OCI-LY7 (cell line): ENCODE results near the gene KIF26A. TPM values are rescaled to one million over a fixed set of nuclear protein-coding genes. Genes with fewer than 3 reads are reported as not detected.

Source experiments
- BruUV-seq: library from RNA; stranded (reverse); fragments of 400-500 nt; replicated peaks from 2 replicates; lab custom pipeline; 2021; lab: Mats Ljungman, UMichigan
- CTCF ChIA-PET: fragments of 300-600 bp; sonication (Branson Sonifier 250); formaldehyde crosslinking; loops from one replicate; lab custom pipeline; 2022; ENCODE audit warnings: antibody characterized with exemption; ENCODE audit not compliant: unreplicated experiment; lab: Charles Lee
- POLR2A ChIA-PET: fragments of 300-600 bp; sonication (Branson Sonifier 250); formaldehyde crosslinking; loops from one replicate; lab custom pipeline; 2022; ENCODE audit warnings: antibody characterized with exemption; lab: Charles Lee
- DNase-seq: peaks from one replicate; pipeline ENCODE4 v3.0.0-alpha.2; 2015; ENCODE audit warnings: low spot score
- H2AFZ ChIP-seq: fragments of 200-600 bp; sonication (generic), shearing (Covaris generic); 2 replicates; pipeline ENCODE4 v1.6.1; 2014; ENCODE audit warnings: mild to moderate bottlenecking, antibody characterized with exemption, low read length, moderate library complexity
- H3K27ac ChIP-seq: fragments of 200-600 bp; sonication (generic); 2 replicates; pipeline ENCODE4 v1.5.1; 2014; ENCODE audit warnings: mixed run types, low read depth, mild to moderate bottlenecking, moderate library complexity, low read length, inconsistent platforms; ENCODE audit not compliant: poor library complexity, severe bottlenecking
- H3K36me3 ChIP-seq: fragments of 200-600 bp; sonication (generic); 2 replicates; pipeline ENCODE4 v1.6.1; 2014; ENCODE audit warnings: mild to moderate bottlenecking, antibody characterized with exemption, low read length, moderate library complexity, mixed read lengths; ENCODE audit not compliant: insufficient read depth
- H3K4me1 ChIP-seq: fragments of 200-600 bp; sonication (generic); 2 replicates; pipeline ENCODE4 v1.5.1; 2014; ENCODE audit warnings: mild to moderate bottlenecking, low read length; ENCODE audit not compliant: insufficient read depth, poor library complexity, severe bottlenecking
- H3K4me2 ChIP-seq: fragments of 200-600 bp; sonication (generic); 2 replicates; pipeline ENCODE4 v1.6.1; 2014; ENCODE audit warnings: mild to moderate bottlenecking, low read length
- H3K4me3 ChIP-seq: fragments of 200-600 bp; sonication (generic); 2 replicates; pipeline ENCODE4 v1.5.1; 2014; ENCODE audit warnings: mild to moderate bottlenecking, low read depth, low read length; ENCODE audit not compliant: poor library complexity, severe bottlenecking
- H3K79me2 ChIP-seq: fragments of 200-600 bp; sonication (generic); 2 replicates; pipeline ENCODE4 v1.6.1; 2016; ENCODE audit warnings: low read depth, mild to moderate bottlenecking, low read length, moderate library complexity, mixed read lengths; ENCODE audit not compliant: insufficient read depth
- H3K9me2 ChIP-seq: fragments of 200-600 bp; sonication (generic); 2 replicates; pipeline ENCODE4 v1.6.1; 2016; ENCODE audit warnings: mild to moderate bottlenecking, low read length, mixed read lengths; ENCODE audit not compliant: insufficient read depth
- H3K9me3 ChIP-seq: fragments of 200-600 bp; sonication (generic); 2 replicates; pipeline ENCODE4 v1.6.1; 2014; ENCODE audit warnings: mild to moderate bottlenecking, mixed run types, low read length, mixed read lengths
- H4K20me1 ChIP-seq: fragments of 200-600 bp; sonication (generic); 2 replicates; pipeline ENCODE4 v1.6.1; 2014; ENCODE audit warnings: mild to moderate bottlenecking, antibody characterized with exemption, low read length, moderate library complexity, mixed read lengths; ENCODE audit not compliant: insufficient read depth
- CTCF ChIP-seq: fragments of 200-600 bp; sonication (generic); conservative IDR thresholded peaks from 2 replicates; pipeline ENCODE4 v1.5.1; 2014; ENCODE audit warnings: mild to moderate bottlenecking, antibody characterized with exemption, low read length, moderate library complexity, mixed read lengths
- EZH2phosphoT487 ChIP-seq: fragments of 200-600 bp; sonication (generic); IDR thresholded peaks from 2 replicates; pipeline ENCODE4 v1.6.1; 2018; ENCODE audit warnings: low read depth, borderline replicate concordance, mild to moderate bottlenecking, mixed run types, antibody characterized with exemption, low read length, moderate library complexity, mixed read lengths
- intact Hi-C: fragments of 100-400 bp; cut with micrococcal nuclease; formaldehyde crosslinking; loops from one replicate; pipeline ENCODE4 v1.10.0; 2022; ENCODE audit not compliant: unreplicated experiment
- total RNA-seq, 2 experiments: library from RNA; depleted of rRNA in 1 of 2; stranded (reverse); fragments of >200 nt in 1 of 2; shearing (Covaris generic) in 1 of 2; gene quantifications; 2 replicates each; pipeline ENCODE4 v1.2.3, GENCODE V29; 2014 to 2022

The KIF26A gene
- total RNA-seq, 2 experiments from 2014 or later: not detected

GRCh38 chr14:104194016-104194415, 55.6 kb downstream of the KIF26A start:
- ChIA-PET POLR2A (no interaction called here), CTCF (interaction anchor here (0.5 kb wide), 1 partner anchor 172 kb away, joined by 3 read pairs; no protein-coding TSS in a partner anchor)
- no peak overlapping the region for H3K27ac ChIP-seq
- H3K4me3 ChIP-seq: no peak overlapping the region
- no peaks in the 10 kb centered on the region for H3K36me3 ChIP-seq
- no peaks in the 10 kb centered on the region for H3K79me2 ChIP-seq
- no peak for DNase-seq
- intact Hi-C loops: no loop called here
- no TSS peak for BruUV-seq
- TF ChIP-seq EZH2phosphoT487: no peak
- no peak for TF ChIP-seq CTCF
- peaks cover 7% of the 10 kb centered on the region for H3K4me1 ChIP-seq
- no peak overlapping the region for H2AFZ ChIP-seq
- no peaks in the 10 kb centered on the region for H4K20me1 ChIP-seq
- no peaks in the 10 kb centered on the region for H3K9me3 ChIP-seq
- H3K9me2 ChIP-seq: no peaks in the 10 kb centered on the region
- H3K4me2 ChIP-seq: no peak overlapping the region

GRCh38 chr14:104194716-104195115, 56.3 kb downstream of the KIF26A start:
- H3K4me2 ChIP-seq: no peak overlapping the region
- BruUV-seq: no TSS peak
- H3K9me2 ChIP-seq: no peaks in the 10 kb centered on the region
- H3K36me3 ChIP-seq: no peaks in the 10 kb centered on the region
- ChIA-PET POLR2A (no interaction called here), CTCF (no interaction called here)
- no peak for TF ChIP-seq CTCF
- no peak for TF ChIP-seq EZH2phosphoT487
- H2AFZ ChIP-seq: no peak overlapping the region
- no peaks in the 10 kb centered on the region for H3K79me2 ChIP-seq
- no peak overlapping the region for H3K4me3 ChIP-seq
- no peaks in the 10 kb centered on the region for H3K9me3 ChIP-seq
- DNase-seq: no peak
- intact Hi-C loops: no loop called here
- peaks cover 7% of the 10 kb centered on the region for H3K4me1 ChIP-seq
- H4K20me1 ChIP-seq: no peaks in the 10 kb centered on the region
- no peak overlapping the region for H3K27ac ChIP-seq

GRCh38 chr14:104195361-104195760, 57.0 kb downstream of the KIF26A start:
- Histone ChIP-seq H3K4me1 (peaks cover 7% of the 10 kb centered on the region), H3K9me2 (no peaks in the 10 kb centered on the region), H3K9me3 (no peaks in the 10 kb centered on the region), H2AFZ (no peak overlapping the region), H3K79me2 (no peaks in the 10 kb centered on the region), H3K36me3 (no peaks in the 10 kb centered on the region), H3K4me3 (no peak overlapping the region), H3K4me2 (no peak overlapping the region), H3K27ac (no peak overlapping the region), H4K20me1 (no peaks in the 10 kb centered on the region)
- DNase-seq: no peak
- ChIA-PET POLR2A (no interaction called here), CTCF (no interaction called here)
- intact Hi-C loops: no loop called here
- TF ChIP-seq CTCF (no peak), EZH2phosphoT487 (no peak)
- no TSS peak for BruUV-seq
